WTC11 (cell line): Measurements from ENCODE around the gene SHANK2. TPM values are rescaled to one million over a fixed set of nuclear protein-coding genes. Genes with fewer than 3 reads are reported as not detected.

ENCODE experiments used
- ATAC-seq: fragments of 200-7000 bp; cut with Tn5 transposase; 2 replicates; pipeline ENCODE4 v1.10.0; 2021; ENCODE audit warnings: mild to moderate bottlenecking, moderate library complexity
- CTCF ChIA-PET: fragments of 300-600 bp; sonication (Branson Sonifier 250); formaldehyde crosslinking; loops from one replicate; lab custom pipeline; 2021; ENCODE audit warnings: antibody characterized with exemption; lab: Charles Lee
- POLR2A ChIA-PET: fragments of 350-600 bp; sonication (Branson Sonifier 250); formaldehyde crosslinking; loops from one replicate; lab custom pipeline; 2021; ENCODE audit warnings: antibody characterized with exemption; lab: Charles Lee
- DNase-seq: peaks from one replicate; pipeline ENCODE4 v3.0.0; 2021; ENCODE audit warnings: low spot score
- H3K27ac Mint-ChIP-seq: 2 replicates; pipeline ENCODE4 v1.8.0; 2021; ENCODE audit warnings: mixed read lengths
- H3K27me3 Mint-ChIP-seq: 2 replicates; pipeline ENCODE4 v1.8.0; 2021; ENCODE audit warnings: low read depth, mild to moderate bottlenecking, moderate library complexity, mixed read lengths
- H3K36me3 Mint-ChIP-seq: 2 replicates; pipeline ENCODE4 v1.8.0; 2021; ENCODE audit warnings: mixed read lengths
- H3K4me1 Mint-ChIP-seq: 2 replicates; pipeline ENCODE4 v1.8.0; 2022; ENCODE audit warnings: mixed read lengths
- H3K4me3 Mint-ChIP-seq: 2 replicates; pipeline ENCODE4 v1.8.0; 2021; ENCODE audit warnings: mild to moderate bottlenecking, moderate library complexity, mixed read lengths
- H3K9me3 Mint-ChIP-seq: 2 replicates; pipeline ENCODE4 v1.8.0; 2021; ENCODE audit warnings: mixed read lengths
- ATF1 ChIP-seq: sonication (generic); formaldehyde crosslinking; IDR thresholded peaks from 2 replicates; pipeline ENCODE4 v1.8.1; 2023; ENCODE audit warnings: mild to moderate bottlenecking, moderate library complexity, missing genetic modification reagents
- CBFB ChIP-seq: sonication (generic); formaldehyde crosslinking; IDR thresholded peaks from 2 replicates; pipeline ENCODE4 v1.8.1; 2022; ENCODE audit warnings: mild to moderate bottlenecking, low read depth, missing genetic modification reagents
- FOXP1 ChIP-seq: sonication (generic); formaldehyde crosslinking; IDR thresholded peaks from 2 replicates; pipeline ENCODE4 v1.8.0; 2022; ENCODE audit warnings: missing genetic modification reagents, mild to moderate bottlenecking, moderate library complexity, borderline replicate concordance
- IRF2 ChIP-seq: sonication (generic); formaldehyde crosslinking; IDR thresholded peaks from 2 replicates; pipeline ENCODE4 v1.8.0; 2022; ENCODE audit warnings: low read depth, missing genetic modification reagents, borderline replicate concordance
- JAZF1 ChIP-seq: fragments of 250-450 bp; sonication (Bioruptor Pico); IDR thresholded peaks from 2 replicates; pipeline ENCODE4 v1.9.0; 2021; ENCODE audit warnings: moderate library complexity, mild to moderate bottlenecking, inconsistent platforms
- JUN ChIP-seq: sonication (generic); formaldehyde crosslinking; IDR thresholded peaks from 2 replicates; pipeline ENCODE4 v1.8.0; 2023; ENCODE audit warnings: mild to moderate bottlenecking, missing genetic modification reagents
- NFATC4 ChIP-seq: fragments of 250-450 bp; sonication (Bioruptor Pico); IDR thresholded peaks from 2 replicates; pipeline ENCODE4 v1.9.0; 2021; ENCODE audit warnings: mild to moderate bottlenecking
- ZNF138 ChIP-seq: sonication (generic); formaldehyde crosslinking; conservative IDR thresholded peaks from 2 replicates; pipeline ENCODE4 v1.8.1; 2022; ENCODE audit warnings: mild to moderate bottlenecking, moderate library complexity, missing genetic modification reagents
- ZNF396 ChIP-seq: fragments of 250-450 bp; sonication (Bioruptor Pico); IDR thresholded peaks from 2 replicates; pipeline ENCODE4 v1.8.0; 2021; ENCODE audit warnings: mild to moderate bottlenecking, moderate library complexity, borderline replicate concordance
- total RNA-seq: library from RNA; stranded (reverse); gene quantifications from 3 replicates; pipeline ENCODE4 v1.2.3, GENCODE V29; 2021
- TF ChIP-seq, protein P1 (sequence below): sonication (generic); formaldehyde crosslinking; IDR thresholded peaks from 2 replicates; pipeline ENCODE4 v1.8.1; 2023; ENCODE audit warnings: mild to moderate bottlenecking, missing genetic modification reagents, borderline replicate concordance
- TF ChIP-seq, protein P2 (sequence below): sonication (generic); formaldehyde crosslinking; IDR thresholded peaks from 2 replicates; pipeline ENCODE4 v1.8.1; 2023; ENCODE audit warnings: mild to moderate bottlenecking, missing genetic modification reagents, moderate library complexity
- TF ChIP-seq, protein P3 (sequence below): sonication (generic); formaldehyde crosslinking; IDR thresholded peaks from 2 replicates; pipeline ENCODE4 v1.8.0; 2023; ENCODE audit warnings: mild to moderate bottlenecking, missing genetic modification reagents
- TF ChIP-seq, protein P4 (sequence below): sonication (generic); formaldehyde crosslinking; IDR thresholded peaks from 2 replicates; pipeline ENCODE4 v1.8.0; 2023; ENCODE audit warnings: missing genetic modification reagents, mild to moderate bottlenecking, borderline replicate concordance

Gene SHANK2
- total RNA-seq, 1 experiment from 2014 or later, result 64.8 TPM

DNA sequence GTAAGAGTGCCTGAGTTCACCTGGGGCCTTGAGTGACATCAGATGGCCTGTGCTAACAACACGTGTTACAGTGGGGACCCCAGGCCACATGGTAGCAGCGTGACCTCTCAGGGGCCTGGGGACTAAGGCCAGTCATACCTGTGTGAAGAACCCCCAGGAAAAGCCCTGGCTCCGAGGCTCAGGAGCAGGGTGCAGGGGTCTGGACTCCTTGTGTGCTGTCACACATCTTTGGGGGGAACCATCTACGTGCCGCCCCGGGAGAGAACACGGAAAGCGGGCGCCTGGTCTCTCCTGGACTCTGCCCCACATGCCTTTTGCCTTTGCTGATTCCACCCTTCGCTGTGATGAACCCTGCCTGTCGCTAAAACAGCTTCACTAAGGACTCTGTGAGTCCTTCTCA, 48.7 kb downstream of the SHANK2 start (continued):
- TF ChIP-seq, protein P1, sequence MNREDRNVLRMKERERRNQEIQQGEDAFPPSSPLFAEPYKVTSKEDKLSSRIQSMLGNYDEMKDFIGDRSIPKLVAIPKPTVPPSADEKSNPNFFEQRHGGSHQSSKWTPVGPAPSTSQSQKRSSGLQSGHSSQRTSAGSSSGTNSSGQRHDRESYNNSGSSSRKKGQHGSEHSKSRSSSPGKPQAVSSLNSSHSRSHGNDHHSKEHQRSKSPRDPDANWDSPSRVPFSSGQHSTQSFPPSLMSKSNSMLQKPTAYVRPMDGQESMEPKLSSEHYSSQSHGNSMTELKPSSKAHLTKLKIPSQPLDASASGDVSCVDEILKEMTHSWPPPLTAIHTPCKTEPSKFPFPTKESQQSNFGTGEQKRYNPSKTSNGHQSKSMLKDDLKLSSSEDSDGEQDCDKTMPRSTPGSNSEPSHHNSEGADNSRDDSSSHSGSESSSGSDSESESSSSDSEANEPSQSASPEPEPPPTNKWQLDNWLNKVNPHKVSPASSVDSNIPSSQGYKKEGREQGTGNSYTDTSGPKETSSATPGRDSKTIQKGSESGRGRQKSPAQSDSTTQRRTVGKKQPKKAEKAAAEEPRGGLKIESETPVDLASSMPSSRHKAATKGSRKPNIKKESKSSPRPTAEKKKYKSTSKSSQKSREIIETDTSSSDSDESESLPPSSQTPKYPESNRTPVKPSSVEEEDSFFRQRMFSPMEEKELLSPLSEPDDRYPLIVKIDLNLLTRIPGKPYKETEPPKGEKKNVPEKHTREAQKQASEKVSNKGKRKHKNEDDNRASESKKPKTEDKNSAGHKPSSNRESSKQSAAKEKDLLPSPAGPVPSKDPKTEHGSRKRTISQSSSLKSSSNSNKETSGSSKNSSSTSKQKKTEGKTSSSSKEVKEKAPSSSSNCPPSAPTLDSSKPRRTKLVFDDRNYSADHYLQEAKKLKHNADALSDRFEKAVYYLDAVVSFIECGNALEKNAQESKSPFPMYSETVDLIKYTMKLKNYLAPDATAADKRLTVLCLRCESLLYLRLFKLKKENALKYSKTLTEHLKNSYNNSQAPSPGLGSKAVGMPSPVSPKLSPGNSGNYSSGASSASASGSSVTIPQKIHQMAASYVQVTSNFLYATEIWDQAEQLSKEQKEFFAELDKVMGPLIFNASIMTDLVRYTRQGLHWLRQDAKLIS, result no peak
- TF ChIP-seq JUN (CRISPR knock-in tag) (no peak), JAZF1 (no peak)
- TF ChIP-seq, protein P2, sequence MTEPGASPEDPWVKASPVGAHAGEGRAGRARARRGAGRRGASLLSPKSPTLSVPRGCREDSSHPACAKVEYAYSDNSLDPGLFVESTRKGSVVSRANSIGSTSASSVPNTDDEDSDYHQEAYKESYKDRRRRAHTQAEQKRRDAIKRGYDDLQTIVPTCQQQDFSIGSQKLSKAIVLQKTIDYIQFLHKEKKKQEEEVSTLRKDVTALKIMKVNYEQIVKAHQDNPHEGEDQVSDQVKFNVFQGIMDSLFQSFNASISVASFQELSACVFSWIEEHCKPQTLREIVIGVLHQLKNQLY (CRISPR knock-in tag), result no peak
- TF ChIP-seq, all 79 proteins: peak for 0

DNA sequence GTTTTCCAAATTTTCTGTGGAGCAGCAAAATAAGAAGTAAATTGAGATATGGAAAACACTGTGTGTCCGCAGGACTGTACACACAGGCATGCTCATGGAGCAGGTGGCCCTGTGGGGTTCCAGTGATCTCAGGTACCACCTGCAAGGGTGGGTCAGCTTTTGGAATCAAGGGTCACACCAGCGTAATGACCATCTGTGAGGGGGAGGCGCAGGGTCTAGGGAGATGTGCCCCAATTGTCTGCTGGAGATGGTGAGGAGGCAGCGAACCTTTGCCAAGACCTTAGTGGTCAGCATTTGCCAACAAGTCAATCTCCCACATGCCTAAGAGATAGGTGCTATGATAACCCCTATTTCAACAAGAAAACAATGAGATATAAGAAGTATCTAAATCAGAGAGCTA, 49.4 kb downstream of the SHANK2 start:
- Mint-ChIP-seq H3K4me3 (no peak overlapping the region), H3K27ac (0 out of 2 replicates have a peak overlapping the region, but pooled peaks have one; percentile 81), H3K36me3 (peaks cover 14% of the 10 kb centered on the region), H3K9me3 (peaks cover 5% of the 10 kb centered on the region; the same call in 1 of the 2 replicates), H3K4me1 (peaks cover 38% of the 10 kb centered on the region), H3K27me3 (no peaks in the 10 kb centered on the region)
- POLR2A ChIA-PET, result no interaction called here
- TF ChIP-seq CBFB (CRISPR knock-in tag) (no peak), ATF1 (CRISPR knock-in tag) (no peak), FOXP1 (CRISPR knock-in tag) (no peak), NFATC4 (no peak), IRF2 (CRISPR knock-in tag) (no peak), ZNF138 (no peak), ZNF396 (CRISPR knock-in tag) (no peak)
- TF ChIP-seq, protein P3, sequence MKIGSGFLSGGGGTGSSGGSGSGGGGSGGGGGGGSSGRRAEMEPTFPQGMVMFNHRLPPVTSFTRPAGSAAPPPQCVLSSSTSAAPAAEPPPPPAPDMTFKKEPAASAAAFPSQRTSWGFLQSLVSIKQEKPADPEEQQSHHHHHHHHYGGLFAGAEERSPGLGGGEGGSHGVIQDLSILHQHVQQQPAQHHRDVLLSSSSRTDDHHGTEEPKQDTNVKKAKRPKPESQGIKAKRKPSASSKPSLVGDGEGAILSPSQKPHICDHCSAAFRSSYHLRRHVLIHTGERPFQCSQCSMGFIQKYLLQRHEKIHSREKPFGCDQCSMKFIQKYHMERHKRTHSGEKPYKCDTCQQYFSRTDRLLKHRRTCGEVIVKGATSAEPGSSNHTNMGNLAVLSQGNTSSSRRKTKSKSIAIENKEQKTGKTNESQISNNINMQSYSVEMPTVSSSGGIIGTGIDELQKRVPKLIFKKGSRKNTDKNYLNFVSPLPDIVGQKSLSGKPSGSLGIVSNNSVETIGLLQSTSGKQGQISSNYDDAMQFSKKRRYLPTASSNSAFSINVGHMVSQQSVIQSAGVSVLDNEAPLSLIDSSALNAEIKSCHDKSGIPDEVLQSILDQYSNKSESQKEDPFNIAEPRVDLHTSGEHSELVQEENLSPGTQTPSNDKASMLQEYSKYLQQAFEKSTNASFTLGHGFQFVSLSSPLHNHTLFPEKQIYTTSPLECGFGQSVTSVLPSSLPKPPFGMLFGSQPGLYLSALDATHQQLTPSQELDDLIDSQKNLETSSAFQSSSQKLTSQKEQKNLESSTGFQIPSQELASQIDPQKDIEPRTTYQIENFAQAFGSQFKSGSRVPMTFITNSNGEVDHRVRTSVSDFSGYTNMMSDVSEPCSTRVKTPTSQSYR, result no peak
- TF ChIP-seq, protein P4, sequence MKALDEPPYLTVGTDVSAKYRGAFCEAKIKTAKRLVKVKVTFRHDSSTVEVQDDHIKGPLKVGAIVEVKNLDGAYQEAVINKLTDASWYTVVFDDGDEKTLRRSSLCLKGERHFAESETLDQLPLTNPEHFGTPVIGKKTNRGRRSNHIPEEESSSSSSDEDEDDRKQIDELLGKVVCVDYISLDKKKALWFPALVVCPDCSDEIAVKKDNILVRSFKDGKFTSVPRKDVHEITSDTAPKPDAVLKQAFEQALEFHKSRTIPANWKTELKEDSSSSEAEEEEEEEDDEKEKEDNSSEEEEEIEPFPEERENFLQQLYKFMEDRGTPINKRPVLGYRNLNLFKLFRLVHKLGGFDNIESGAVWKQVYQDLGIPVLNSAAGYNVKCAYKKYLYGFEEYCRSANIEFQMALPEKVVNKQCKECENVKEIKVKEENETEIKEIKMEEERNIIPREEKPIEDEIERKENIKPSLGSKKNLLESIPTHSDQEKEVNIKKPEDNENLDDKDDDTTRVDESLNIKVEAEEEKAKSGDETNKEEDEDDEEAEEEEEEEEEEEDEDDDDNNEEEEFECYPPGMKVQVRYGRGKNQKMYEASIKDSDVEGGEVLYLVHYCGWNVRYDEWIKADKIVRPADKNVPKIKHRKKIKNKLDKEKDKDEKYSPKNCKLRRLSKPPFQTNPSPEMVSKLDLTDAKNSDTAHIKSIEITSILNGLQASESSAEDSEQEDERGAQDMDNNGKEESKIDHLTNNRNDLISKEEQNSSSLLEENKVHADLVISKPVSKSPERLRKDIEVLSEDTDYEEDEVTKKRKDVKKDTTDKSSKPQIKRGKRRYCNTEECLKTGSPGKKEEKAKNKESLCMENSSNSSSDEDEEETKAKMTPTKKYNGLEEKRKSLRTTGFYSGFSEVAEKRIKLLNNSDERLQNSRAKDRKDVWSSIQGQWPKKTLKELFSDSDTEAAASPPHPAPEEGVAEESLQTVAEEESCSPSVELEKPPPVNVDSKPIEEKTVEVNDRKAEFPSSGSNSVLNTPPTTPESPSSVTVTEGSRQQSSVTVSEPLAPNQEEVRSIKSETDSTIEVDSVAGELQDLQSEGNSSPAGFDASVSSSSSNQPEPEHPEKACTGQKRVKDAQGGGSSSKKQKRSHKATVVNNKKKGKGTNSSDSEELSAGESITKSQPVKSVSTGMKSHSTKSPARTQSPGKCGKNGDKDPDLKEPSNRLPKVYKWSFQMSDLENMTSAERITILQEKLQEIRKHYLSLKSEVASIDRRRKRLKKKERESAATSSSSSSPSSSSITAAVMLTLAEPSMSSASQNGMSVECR (CRISPR knock-in tag), result no peak
- CTCF ChIA-PET, result no interaction called here
- DNase-seq, result no peak
- no peak for ATAC-seq
